GM19035 (cell line): ENCODE results near the gene CHRNA7.
"Not testable (repeated sequence)": the region's sequence is repeated elsewhere in the genome, so short reads cannot be mapped to it uniquely, and the experiment has no call there.

Source experiments
- ATAC-seq: cut with Tn5 transposase; IDR thresholded peaks from one replicate; pipeline ENCODE4 v1.9.1; 2021; ENCODE audit not compliant: unreplicated experiment

CHRNA7 gene

GRCh38 chr15:32167913-32168312 is 137.6 kb downstream of the CHRNA7 start:
- not testable (repeated sequence) for ATAC-seq

DNA sequence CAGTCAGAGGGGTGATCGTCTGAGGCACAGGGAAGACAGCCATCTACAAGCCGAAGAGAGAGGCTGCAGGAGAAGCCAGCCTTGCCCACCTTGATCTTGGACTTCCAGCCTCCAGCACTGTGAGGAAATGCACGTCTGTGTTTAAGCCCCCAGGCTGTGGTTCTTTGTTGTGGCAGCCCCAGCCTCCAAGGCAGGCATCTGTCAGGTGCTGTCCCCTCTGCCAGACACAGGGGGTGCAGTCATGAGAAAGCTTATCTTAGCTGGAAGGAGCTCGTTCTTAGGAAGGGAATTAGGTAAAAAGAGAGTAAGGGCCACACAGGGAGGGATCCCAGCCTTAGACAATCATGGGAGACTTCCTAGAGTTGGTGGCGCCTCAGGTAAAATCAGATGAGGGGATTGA is 150.3 kb downstream of the CHRNA7 start:
- not testable (repeated sequence) for ATAC-seq

- ATAC-seq, result not testable (repeated sequence)
Measured at GRCh38 chr15:32193780-32194179, 163.5 kb downstream of the CHRNA7 start.

- ATAC-seq, result not testable (repeated sequence)
Measured at GRCh38 chr15:32196206-32196605, 165.9 kb downstream of the CHRNA7 start.

DNA sequence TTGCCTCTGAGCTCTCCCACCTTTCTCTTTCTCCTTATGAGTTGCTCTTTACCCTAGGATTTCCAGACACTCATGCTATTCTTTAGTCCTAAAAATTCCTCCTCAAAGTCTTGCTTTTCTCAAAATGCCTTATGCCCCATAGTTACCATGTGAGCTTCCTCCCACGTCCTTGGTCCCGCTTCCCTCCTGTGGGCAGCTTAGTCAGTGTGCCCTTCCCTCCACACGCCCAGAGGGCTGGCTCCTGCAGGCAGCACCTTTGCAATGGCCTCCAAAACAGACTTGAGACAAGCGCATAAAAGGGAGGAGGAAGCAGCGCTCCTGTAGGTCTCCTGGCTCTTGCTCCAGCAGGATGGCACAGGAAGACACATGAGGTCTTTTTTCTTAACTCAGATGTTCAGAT is 168.6 kb downstream of the CHRNA7 start:
- ATAC-seq, result not testable (repeated sequence)

DNA sequence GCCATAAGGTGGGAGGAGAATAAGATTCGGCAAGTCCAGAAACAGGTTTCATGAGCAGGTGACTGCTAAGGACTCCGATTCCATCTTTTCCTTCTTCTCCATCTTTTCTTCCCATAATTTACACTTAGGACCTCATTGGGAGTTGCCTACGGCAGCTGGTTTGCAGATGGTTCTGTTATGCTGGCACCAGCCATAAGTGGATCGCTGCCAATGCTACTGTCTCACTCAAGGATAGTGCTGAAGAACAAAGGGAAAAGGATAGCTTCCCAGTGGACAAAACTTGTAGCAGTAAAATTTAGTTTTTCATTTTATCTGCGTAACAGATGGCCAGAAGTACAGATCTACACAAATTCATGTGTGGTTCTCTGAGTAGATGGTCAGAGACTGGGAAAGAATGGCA is 178.8 kb downstream of the CHRNA7 start:
- not testable (repeated sequence) for ATAC-seq

DNA sequence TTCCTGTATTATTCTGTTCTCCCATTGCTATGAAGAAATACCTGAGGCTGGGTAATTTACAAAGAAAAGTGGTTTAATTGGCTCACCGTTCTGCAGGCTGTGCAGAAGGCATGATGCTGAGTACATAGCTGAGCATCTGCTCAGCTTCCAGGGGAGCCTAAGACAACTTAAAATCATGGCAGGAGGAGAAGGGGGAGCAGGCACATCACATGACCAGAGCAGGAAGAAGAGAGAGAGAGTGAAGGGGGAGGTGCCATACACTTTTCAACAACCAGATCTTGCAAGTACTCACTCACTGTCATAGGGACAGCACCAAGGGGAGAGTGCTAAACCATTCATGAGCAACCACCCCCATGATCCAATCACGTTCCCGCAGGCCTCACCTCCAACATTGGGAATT is 188.4 kb downstream of the CHRNA7 start:
- ATAC-seq, result no peak
